Coronary artery (tissue), 2 donors: ENCODE results near the gene FAH.

Experiments
- DNase-seq: peaks from one replicate; pipeline ENCODE4 v3.0.0-alpha.2; 2017; ENCODE audit warnings: low spot score
- H3K27ac ChIP-seq, 2 donors: fragments of 200-600 bp; sonication (generic); one replicate each; pipeline ENCODE4 v1.5.1; 2016 to 2019
- H3K4me3 ChIP-seq: fragments of 200-600 bp; sonication (generic); 2 replicates; pipeline ENCODE4 v1.5.1; 2016; ENCODE audit warnings: mild to moderate bottlenecking, moderate library complexity
- CTCF ChIP-seq: fragments of 200-600 bp; sonication (generic); IDR thresholded peaks from one replicate; pipeline ENCODE4 v1.5.1; 2019; ENCODE audit warnings: antibody characterized with exemption

The FAH gene

GRCh38 chr15:80214910-80215309, 62.1 kb downstream of the FAH start:
- peak; percentile 17 for DNase-seq
- Histone ChIP-seq H3K27ac (no peak overlapping the region), H3K4me3 (no peak overlapping the region)
- TF ChIP-seq CTCF: no peak

GRCh38 chr15:80216141-80216540, 63.3 kb downstream of the FAH start:
- no peak for TF ChIP-seq CTCF
- Histone ChIP-seq H3K4me3 (no peak overlapping the region), H3K27ac (no peak overlapping the region)
- no peak for DNase-seq

GRCh38 chr15:80216911-80217310, 64.1 kb downstream of the FAH start:
- no peak overlapping the region for H3K4me3 ChIP-seq
- no peak for TF ChIP-seq CTCF
- no peak overlapping the region for H3K27ac ChIP-seq
- DNase-seq: peak; percentile 12

GRCh38 chr15:80217327-80217900, 64.6 kb downstream of the FAH start:
- Histone ChIP-seq H3K4me3 (no peak overlapping the region), H3K27ac (no peak overlapping the region)
- TF ChIP-seq CTCF: no peak
- no peak for DNase-seq

- no peak for TF ChIP-seq CTCF
- Histone ChIP-seq H3K4me3 (no peak overlapping the region), H3K27ac (no peak overlapping the region)
- DNase-seq: no peak
Observed at GRCh38 chr15:80219955-80220354, 67.2 kb downstream of the FAH start.

GRCh38 chr15:80228959-80229610, 76.3 kb downstream of the FAH start:
- H3K27ac ChIP-seq: no peak overlapping the region
- DNase-seq: no peak
- H3K4me3 ChIP-seq: no peak overlapping the region
- TF ChIP-seq CTCF: no peak

GRCh38 chr15:80231371-80231770, 78.6 kb downstream of the FAH start:
- no peak for DNase-seq
- Histone ChIP-seq H3K4me3 (no peak overlapping the region), H3K27ac (no peak overlapping the region)
- no peak for TF ChIP-seq CTCF
